Activated T-helper 9 cell treated with anti-CD3 and anti-CD28 coated beads, Interleukin-2, amount 50 U/mL, for 16 hours (primary cell): ENCODE measurements around the gene PRDM2.

Experiments
- DNase-seq: peaks from one replicate; pipeline ENCODE4 v3.0.0-alpha.2; 2020; ENCODE audit warnings: low read depth

PRDM2 gene

GRCh38 chr1:13792419-13792818 lies 92.4 kb downstream of the PRDM2 start:
- DNase-seq = no peak

- DNase-seq = no peak
These were observed 93.2 kb downstream of the PRDM2 start for GRCh38 chr1:13793088-13793730.

GRCh38 chr1:13794231-13795187 lies 94.5 kb downstream of the PRDM2 start:
- no peak for DNase-seq

GRCh38 chr1:13797397-13797796 lies 97.4 kb downstream of the PRDM2 start:
- no peak for DNase-seq

- DNase-seq = no peak
These were observed 98.1 kb downstream of the PRDM2 start for GRCh38 chr1:13798120-13798519.

GRCh38 chr1:13799502-13800283 lies 99.7 kb downstream of the PRDM2 start:
- DNase-seq = no peak

GRCh38 chr1:13801232-13801631 lies 101.2 kb downstream of the PRDM2 start:
- no peak for DNase-seq

GRCh38 chr1:13801655-13802486 lies 101.9 kb downstream of the PRDM2 start:
- DNase-seq = no peak

GRCh38 chr1:13802782-13803545 lies 103.0 kb downstream of the PRDM2 start:
- no peak for DNase-seq

GRCh38 chr1:13803546-13804239 lies 103.7 kb downstream of the PRDM2 start:
- no peak for DNase-seq

- no peak for DNase-seq
These were observed 104.2 kb downstream of the PRDM2 start for GRCh38 chr1:13804240-13804633.

GRCh38 chr1:13805431-13805830 lies 105.4 kb downstream of the PRDM2 start:
- DNase-seq = no peak

- no peak for DNase-seq
These were observed 106.1 kb downstream of the PRDM2 start for GRCh38 chr1:13806108-13806507.

- DNase-seq = no peak
These were observed 107.2 kb downstream of the PRDM2 start for GRCh38 chr1:13807209-13807608.

GRCh38 chr1:13808729-13809131 lies 108.7 kb downstream of the PRDM2 start:
- DNase-seq = no peak

- DNase-seq = no peak
These were observed 109.6 kb downstream of the PRDM2 start for GRCh38 chr1:13809461-13810159.

- DNase-seq = no peak
These were observed 112.7 kb downstream of the PRDM2 start for GRCh38 chr1:13812456-13813397.

- DNase-seq = peak; percentile 50
These were observed 113.5 kb downstream of the PRDM2 start for GRCh38 chr1:13813398-13814012.
